Activated naive CD8-positive, alpha-beta T cell treated with anti-CD3 and anti-CD28 coated beads, Interleukin-2, amount 50 U/mL, for 16 hours (primary cell): ENCODE data around the gene RAB11FIP3.

Experiments used
- DNase-seq: peaks from one replicate; pipeline ENCODE4 v3.0.0-alpha.2; 2020; ENCODE audit warnings: low read depth, low spot score

The RAB11FIP3 gene

DNA sequence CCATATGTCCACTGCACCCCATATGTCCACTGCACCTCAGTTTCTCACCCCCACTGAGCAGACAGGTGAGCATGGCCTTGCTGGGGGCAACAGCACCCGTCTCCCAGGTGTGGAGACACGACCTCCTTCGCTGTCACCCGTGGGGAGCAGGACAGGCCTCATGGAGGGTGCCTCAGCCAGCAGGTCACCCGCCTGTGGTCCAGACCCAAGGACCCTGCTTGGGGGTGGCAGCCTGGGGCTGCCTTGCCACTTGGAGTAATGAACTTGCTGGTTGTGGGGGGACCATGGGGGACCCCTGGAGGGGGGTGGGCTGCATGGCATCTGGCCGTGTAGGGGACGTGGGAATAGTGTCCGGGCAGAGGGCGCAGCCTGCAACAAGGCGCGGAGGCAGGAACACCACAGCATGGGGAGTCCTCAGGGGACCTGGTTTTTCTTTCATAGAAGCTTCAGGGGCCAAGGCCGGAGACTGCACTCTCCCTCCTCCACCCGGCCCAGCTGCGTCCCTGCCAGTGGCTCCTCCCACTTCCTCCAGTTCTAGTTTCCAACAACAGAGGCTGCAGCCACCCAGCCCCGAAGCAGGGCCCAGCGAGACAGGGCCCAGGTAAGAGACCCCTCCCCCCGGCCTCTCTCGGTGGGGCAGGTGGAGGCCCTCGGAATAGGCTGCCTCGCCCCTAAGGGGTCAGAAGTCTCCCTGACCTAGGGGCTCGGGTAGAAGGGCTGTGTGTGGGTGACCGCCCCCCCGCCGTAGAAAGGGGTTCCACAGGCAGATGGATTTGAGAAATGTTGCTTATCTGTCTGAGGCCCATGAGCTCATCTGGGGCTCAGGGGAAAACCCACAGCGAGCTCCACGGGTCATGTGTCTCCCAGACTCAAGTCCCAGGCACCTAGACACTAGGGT, 141.3 kb downstream of the RAB11FIP3 start, which contains the start of gene NHLRC4:
NHLRC4 (plus strand) TSS at position 531 of the 898 bp plus-strand sequence. CDS start 1,043 bp downstream, outside the sequence.
- DNase-seq: no peak

DNA sequence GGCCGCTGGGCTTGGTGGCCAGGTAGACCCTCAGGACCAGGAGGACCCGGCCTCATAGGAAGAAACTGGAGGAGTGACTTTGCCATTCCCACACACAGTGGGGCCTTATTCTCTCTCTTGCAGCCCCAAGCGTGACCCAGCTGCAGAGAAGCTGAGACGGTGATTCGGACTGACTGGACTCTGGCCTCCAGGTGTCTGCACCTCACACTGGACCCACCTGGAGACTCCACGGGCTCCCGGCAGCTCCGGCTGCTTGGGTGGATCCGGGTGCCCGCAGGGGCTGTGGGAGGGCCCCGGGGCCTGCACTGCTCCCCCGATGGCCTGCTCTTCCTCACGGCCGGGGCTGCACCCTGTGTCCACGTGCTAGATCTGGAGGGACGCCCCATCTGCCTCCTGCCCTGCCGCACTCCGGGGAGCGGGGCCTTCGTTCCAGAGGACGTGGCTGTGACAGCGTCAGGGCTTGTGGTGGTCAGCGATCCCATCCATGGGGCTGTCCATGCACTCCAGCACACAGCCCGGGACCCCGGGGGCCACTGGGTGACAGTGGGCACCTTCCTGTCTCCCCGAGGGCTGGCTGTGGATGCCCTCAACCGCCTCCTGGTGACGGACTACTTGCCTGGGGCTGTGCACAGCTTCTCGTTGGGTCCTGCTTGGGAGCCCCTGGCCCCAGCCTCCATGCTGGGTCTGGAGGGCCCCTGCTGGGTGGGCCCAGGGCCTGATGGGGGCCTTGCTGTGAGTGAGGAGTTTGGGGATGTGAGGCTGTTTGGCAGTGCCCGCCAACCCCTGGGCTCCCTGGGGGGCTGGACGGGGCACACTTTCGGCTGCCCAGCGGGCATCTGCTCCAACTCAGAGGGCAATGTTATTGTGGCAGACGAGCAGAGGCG, 142.2 kb downstream of the RAB11FIP3 start:
- DNase-seq: no peak

DNA sequence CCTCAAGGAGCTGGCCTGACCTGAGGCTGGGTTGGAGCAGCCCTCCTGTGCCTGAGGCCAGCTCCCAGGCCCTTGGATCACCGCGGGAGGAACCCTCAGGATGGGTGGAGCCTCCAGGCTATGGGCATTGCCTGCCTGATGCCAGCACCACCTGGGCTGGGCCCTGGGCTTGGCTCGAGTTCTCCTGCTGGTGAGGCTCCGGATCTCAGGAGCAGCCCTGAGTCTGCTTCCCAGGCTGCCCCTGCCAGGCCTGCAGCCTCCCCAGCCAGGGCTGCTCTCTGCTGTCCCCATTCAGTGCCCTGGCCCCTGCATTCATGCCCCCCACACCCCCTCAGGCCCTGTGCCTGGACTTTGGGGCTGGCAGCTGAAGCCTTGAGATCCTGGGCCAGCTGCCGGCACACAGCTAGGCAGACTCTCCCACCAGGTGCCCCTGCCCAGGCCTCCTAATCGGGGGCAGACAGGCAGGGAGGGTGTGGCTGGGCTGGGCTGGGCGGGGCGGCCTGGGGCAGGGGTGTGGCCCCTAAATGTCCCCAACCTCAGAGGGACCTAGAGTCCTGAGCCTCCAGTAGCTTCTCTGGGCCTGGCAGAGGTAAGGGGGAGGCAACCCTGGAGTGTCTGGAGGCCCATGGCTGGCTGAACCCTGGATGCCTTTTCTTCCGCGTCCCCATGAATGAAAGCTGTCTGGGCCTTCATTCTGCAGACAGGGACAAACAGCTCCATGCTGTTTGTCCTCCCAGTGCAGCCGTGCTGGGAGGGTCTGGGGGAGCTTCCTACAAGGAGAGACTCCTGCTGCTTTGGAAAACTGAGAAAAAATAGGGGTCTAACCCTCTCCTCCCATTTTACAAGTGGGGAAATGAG, 143.2 kb downstream of the RAB11FIP3 start:
- no peak for DNase-seq

- DNase-seq: peak; percentile 23
Observed at GRCh38 chr16:569445-570254, 144.2 kb downstream of the RAB11FIP3 start, which contains the start of gene PIGQ. TSS of gene PIGQ (plus strand) at chr16:569968. CDS start at chr16:574075, 4,107 bp downstream.
